ENCODE results near the gene ANO1. TPM values are rescaled to one million over a fixed set of nuclear protein-coding genes. Genes with fewer than 3 reads are reported as not detected.

Gene ANO1
- total RNA-seq, 1 experiment from 2014 or later: 41.7 TPM

- Histone ChIP-seq H3K9me2 (ENCODE audit: insufficient read depth) (no peaks in the 10 kb centered on the region), H3K79me2 (ENCODE audit: insufficient read depth, low read length) (no peaks in the 10 kb centered on the region), H3K4me2 (ENCODE audit: low read length) (no peak overlapping the region), H4K20me1 (ENCODE audit: insufficient read depth) (no peaks in the 10 kb centered on the region), H2AFZ (ENCODE audit: low read depth, low read length, poor library complexity, severe bottlenecking) (no peak overlapping the region), H3K27me3 (ENCODE audit: insufficient read depth, low read length) (no peaks in the 10 kb centered on the region), H3K4me3 (replicated peaks in 1 of 2; ENCODE audit: low read depth in 1 of 2, low read length in 2 of 2) (no peak overlapping the region), H3K36me3 (ENCODE audit: control insufficient read depth in 1 of 2, insufficient read depth in 2 of 2, low read length in 2 of 2) (peaks cover 0 to 3% of the 10 kb centered on the region in 2 experiments; a peak in 1 of 4 replicates), H3K9me3 (ENCODE audit: control insufficient read depth in 1 of 2, insufficient read depth in 1 of 2, low read depth in 1 of 2, low read length in 2 of 2) (no peaks in the 10 kb centered on the region), H3K27ac (ENCODE audit: low read depth, low read length) (no peak overlapping the region), H3K9ac (ENCODE audit: low read length) (no peak overlapping the region), H3K4me1 (ENCODE audit: control insufficient read depth in 1 of 2, insufficient read depth in 2 of 2, low read length in 2 of 2) (no peaks in the 10 kb centered on the region)
- POLR2A ChIA-PET: no interaction called here
- intact Hi-C loops (cut with micrococcal nuclease): no loop called here
- ATAC-seq: no peak
- TF ChIP-seq ZNF274 (IDR thresholded peaks at IDR 0.05; ENCODE audit: low read depth, low read length) (no peak), ZFX (IDR thresholded peaks at IDR 0.05) (no peak), SIN3A (IDR thresholded peaks at IDR 0.05; ENCODE audit: low read depth) (no peak), YY1 (IDR thresholded peaks at IDR 0.05; ENCODE audit: extremely low read depth, insufficient replicate concordance, low read depth, low read length) (no peak), ELF1 (IDR thresholded peaks at IDR 0.05; ENCODE audit: borderline replicate concordance, low read depth) (no peak), JUND (IDR thresholded peaks at IDR 0.05) (no peak), RAD21 (IDR thresholded peaks at IDR 0.05; ENCODE audit: low read depth) (no peak), EZH2phosphoT487 (IDR thresholded peaks at IDR 0.05; ENCODE audit: borderline replicate concordance) (no peak), CTCF (IDR thresholded peaks at IDR 0.05 in 2 of 3, conservative IDR thresholded peaks at IDR 0.05 in 1 of 3; ENCODE audit: borderline replicate concordance in 1 of 3, insufficient read depth in 1 of 3, low read depth in 2 of 3, low read length in 2 of 3) (no peak), EGR1 (IDR thresholded peaks at IDR 0.05; ENCODE audit: low read depth) (no peak), TCF7L2 (IDR thresholded peaks at IDR 0.05; ENCODE audit: borderline replicate concordance, extremely low read depth, insufficient read depth, insufficient read length) (no peak), POLR2A (IDR thresholded peaks at IDR 0.05; ENCODE audit: borderline replicate concordance, extremely low read depth, insufficient read depth, insufficient read length) (no peak), REST (IDR thresholded peaks at IDR 0.05; ENCODE audit: low read depth) (no peak), EZH2 (IDR thresholded peaks at IDR 0.05) (no peak)
- RAD21 ChIA-PET (ENCODE audit: low non-redundant PET in 1 of 2, low total read pairs in 2 of 2, uncharacterized antibody in 2 of 2, unreplicated experiment in 2 of 2): no interaction called here
- CTCF ChIA-PET: no interaction called here
- no peak for DNase-seq (ENCODE audit: low read depth, low spot score)
- BruUV-seq (replicated peaks): no TSS peak
Measured at GRCh38 chr11:70170596-70171210, 92.6 kb downstream of the ANO1 start.

Measured in HCT116 (cell line).